Activated naive CD8-positive, alpha-beta T cell treated with anti-CD3 and anti-CD28 coated beads, Interleukin-2, amount 10 ng/mL, durations not matched to agents 7 days and 5 days (primary cell): ENCODE data around the gene SRPK2. TPM values are rescaled to one million over a fixed set of nuclear protein-coding genes. Genes with fewer than 3 reads are reported as not detected.
"Not testable (repeated sequence)": the region's sequence is repeated elsewhere in the genome, so short reads cannot be mapped to it uniquely, and the experiment has no call there.

Experiments
- ATAC-seq: fragments of 150-1000 bp; cut with Tn5 transposase; one replicate; pipeline ENCODE4 v1.10.0; 2021; ENCODE audit warnings: low read depth, moderate library complexity
- POLR2A ChIA-PET: fragments of 350-600 bp; sonication (Branson Sonifier 250); formaldehyde crosslinking; loops from one replicate; lab custom pipeline; 2021; ENCODE audit warnings: antibody characterized with exemption; lab: Charles Lee
- DNase-seq: peaks from one replicate; pipeline ENCODE4 v3.0.0; 2021
- H3K27ac Mint-ChIP-seq: one replicate; pipeline ENCODE4 v1.8.0; 2022; ENCODE audit warnings: mild to moderate bottlenecking, mixed read lengths
- H3K27me3 Mint-ChIP-seq: one replicate; pipeline ENCODE4 v1.8.0; 2022; ENCODE audit warnings: mild to moderate bottlenecking, moderate library complexity, mixed read lengths
- H3K36me3 Mint-ChIP-seq: one replicate; pipeline ENCODE4 v1.8.0; 2021; ENCODE audit warnings: mild to moderate bottlenecking, mixed read lengths
- H3K4me1 Mint-ChIP-seq: one replicate; pipeline ENCODE4 v1.8.0; 2021; ENCODE audit warnings: mixed read lengths
- H3K4me3 Mint-ChIP-seq: one replicate; pipeline ENCODE4 v1.8.0; 2022; ENCODE audit warnings: mild to moderate bottlenecking, moderate library complexity, mixed read lengths
- H3K9me3 Mint-ChIP-seq: one replicate; pipeline ENCODE4 v1.8.0; 2021; ENCODE audit warnings: mixed read lengths
- total RNA-seq, 2 experiments: library from RNA; stranded (reverse); gene quantifications; one replicate each; pipeline ENCODE4 v1.2.3, GENCODE V29; 2021

The SRPK2 gene
- total RNA-seq, 2 experiments from 2014 or later: 38.5 to 41.0 TPM

- Mint-ChIP-seq H3K4me1 (peaks cover 40% of the 10 kb centered on the region), H3K27ac (no peak overlapping the region), H3K36me3 (peaks cover 15% of the 10 kb centered on the region), H3K27me3 (no peaks in the 10 kb centered on the region), H3K4me3 (no peak overlapping the region), H3K9me3 (peaks cover 1% of the 10 kb centered on the region)
- ATAC-seq: no peak
- POLR2A ChIA-PET: no interaction called here
- no peak for DNase-seq
These were observed 181.7 kb downstream of the SRPK2 start for GRCh38 chr7:105206985-105207384.

GRCh38 chr7:105205592-105206237 is 183.0 kb downstream of the SRPK2 start:
- H3K4me3 Mint-ChIP-seq: peak overlapping the region; percentile 55
- POLR2A ChIA-PET: no interaction called here

GRCh38 chr7:105204953-105205352 is 183.8 kb downstream of the SRPK2 start:
- Mint-ChIP-seq H3K4me3 (peak overlapping the region; percentile 29), H3K27ac (no peak overlapping the region), H3K27me3 (no peaks in the 10 kb centered on the region), H3K4me1 (peaks cover 30% of the 10 kb centered on the region), H3K36me3 (peaks cover 24% of the 10 kb centered on the region), H3K9me3 (no peaks in the 10 kb centered on the region)
- POLR2A ChIA-PET: interaction anchor here (0.8 kb wide), 1 partner anchor 46 kb away, joined by 3 read pairs; no protein-coding TSS in a partner anchor
- ATAC-seq (no peak), DNase-seq (no peak)

More at GRCh38 chr7:105205592-105206237, 183.0 kb downstream of the SRPK2 start:
- DNase-seq: no peak
- peaks cover 21% of the 10 kb centered on the region for H3K36me3 Mint-ChIP-seq
- H3K27me3 Mint-ChIP-seq: no peaks in the 10 kb centered on the region
- no peaks in the 10 kb centered on the region for H3K9me3 Mint-ChIP-seq
- peaks cover 37% of the 10 kb centered on the region for H3K4me1 Mint-ChIP-seq
- peak; percentile 68 for ATAC-seq
- H3K27ac Mint-ChIP-seq: peak overlapping the region; percentile 37

- ATAC-seq: no peak
- Mint-ChIP-seq H3K4me1 (peaks cover 28% of the 10 kb centered on the region), H3K36me3 (peaks cover 24% of the 10 kb centered on the region), H3K9me3 (no peaks in the 10 kb centered on the region), H3K27ac (no peak overlapping the region), H3K27me3 (no peaks in the 10 kb centered on the region), H3K4me3 (no peak overlapping the region)
- POLR2A ChIA-PET: interaction anchor here (0.8 kb wide), 1 partner anchor 45 kb away, joined by 3 read pairs; no protein-coding TSS in a partner anchor
- DNase-seq: no peak
These were observed 184.2 kb downstream of the SRPK2 start for GRCh38 chr7:105204520-105204919.

- POLR2A ChIA-PET: no interaction called here
- DNase-seq (no peak), ATAC-seq (no peak)
- Mint-ChIP-seq H3K9me3 (no peaks in the 10 kb centered on the region), H3K4me1 (peaks cover 24% of the 10 kb centered on the region), H3K27ac (no peak overlapping the region), H3K36me3 (peaks cover 23% of the 10 kb centered on the region), H3K4me3 (no peak overlapping the region), H3K27me3 (no peaks in the 10 kb centered on the region)
These were observed 186.1 kb downstream of the SRPK2 start for GRCh38 chr7:105202616-105203015.

GRCh38 chr7:105199386-105199785 is 189.3 kb downstream of the SRPK2 start:
- DNase-seq: no peak
- H3K36me3 Mint-ChIP-seq: peaks cover 23% of the 10 kb centered on the region
- no peaks in the 10 kb centered on the region for H3K9me3 Mint-ChIP-seq
- POLR2A ChIA-PET: no interaction called here
- no peak overlapping the region for H3K27ac Mint-ChIP-seq
- ATAC-seq: no peak
- no peak overlapping the region for H3K4me3 Mint-ChIP-seq
- peaks cover 3% of the 10 kb centered on the region for H3K4me1 Mint-ChIP-seq
- H3K27me3 Mint-ChIP-seq: no peaks in the 10 kb centered on the region

GRCh38 chr7:105198223-105198622 is 190.5 kb downstream of the SRPK2 start:
- no peak for ATAC-seq

GRCh38 chr7:105196473-105196872 is 192.2 kb downstream of the SRPK2 start:
- no peak overlapping the region for H3K4me3 Mint-ChIP-seq
- no peaks in the 10 kb centered on the region for H3K9me3 Mint-ChIP-seq
- POLR2A ChIA-PET: no interaction called here
- H3K36me3 Mint-ChIP-seq: peaks cover 14% of the 10 kb centered on the region
- ATAC-seq: no peak
- peaks cover 3% of the 10 kb centered on the region for H3K4me1 Mint-ChIP-seq
- no peaks in the 10 kb centered on the region for H3K27me3 Mint-ChIP-seq
- no peak for DNase-seq
- H3K27ac Mint-ChIP-seq: no peak overlapping the region

More at GRCh38 chr7:105198223-105198622, 190.5 kb downstream of the SRPK2 start:
- H3K4me3 Mint-ChIP-seq: no peak overlapping the region
- H3K9me3 Mint-ChIP-seq: no peaks in the 10 kb centered on the region
- H3K36me3 Mint-ChIP-seq: peaks cover 18% of the 10 kb centered on the region
- no peaks in the 10 kb centered on the region for H3K27me3 Mint-ChIP-seq
- DNase-seq: no peak
- H3K27ac Mint-ChIP-seq: no peak overlapping the region
- H3K4me1 Mint-ChIP-seq: peaks cover 3% of the 10 kb centered on the region
- POLR2A ChIA-PET: no interaction called here

- no peak overlapping the region for H3K4me3 Mint-ChIP-seq
- ATAC-seq (no peak), DNase-seq (no peak)
- no peak overlapping the region for H3K27ac Mint-ChIP-seq
- peaks cover 3% of the 10 kb centered on the region for H3K4me1 Mint-ChIP-seq
- H3K9me3 Mint-ChIP-seq: no peaks in the 10 kb centered on the region
- H3K27me3 Mint-ChIP-seq: no peaks in the 10 kb centered on the region
- POLR2A ChIA-PET: no interaction called here
- H3K36me3 Mint-ChIP-seq: peaks cover 12% of the 10 kb centered on the region
These were observed 192.8 kb downstream of the SRPK2 start for GRCh38 chr7:105195891-105196290.

- H3K36me3 Mint-ChIP-seq: peaks cover 13% of the 10 kb centered on the region
- POLR2A ChIA-PET, ATAC-seq, H3K9me3 Mint-ChIP-seq, DNase-seq, H3K4me3 Mint-ChIP-seq, H3K27me3 Mint-ChIP-seq, H3K27ac Mint-ChIP-seq, H3K4me1 Mint-ChIP-seq: not testable (repeated sequence)
These were observed 193.8 kb downstream of the SRPK2 start for GRCh38 chr7:105194959-105195358.

GRCh38 chr7:105191331-105191730 is 197.4 kb downstream of the SRPK2 start:
- DNase-seq (no peak), ATAC-seq (no peak)
- no peak overlapping the region for H3K4me3 Mint-ChIP-seq
- no peaks in the 10 kb centered on the region for H3K27me3 Mint-ChIP-seq
- H3K36me3 Mint-ChIP-seq: peaks cover 21% of the 10 kb centered on the region
- no peaks in the 10 kb centered on the region for H3K9me3 Mint-ChIP-seq
- POLR2A ChIA-PET: no interaction called here
- H3K27ac Mint-ChIP-seq: no peak overlapping the region
- no peaks in the 10 kb centered on the region for H3K4me1 Mint-ChIP-seq

GRCh38 chr7:105189859-105190492 is 198.7 kb downstream of the SRPK2 start:
- Mint-ChIP-seq H3K27ac (peak overlapping the region; percentile 41), H3K36me3 (peaks cover 17% of the 10 kb centered on the region), H3K4me3 (no peak overlapping the region), H3K27me3 (no peaks in the 10 kb centered on the region), H3K9me3 (no peaks in the 10 kb centered on the region), H3K4me1 (no peaks in the 10 kb centered on the region)
- ATAC-seq (no peak), DNase-seq (no peak)
- POLR2A ChIA-PET: no interaction called here

- no peak overlapping the region for H3K27ac Mint-ChIP-seq
- no peak for ATAC-seq
- no peak for DNase-seq
- H3K36me3 Mint-ChIP-seq: peaks cover 17% of the 10 kb centered on the region
- POLR2A ChIA-PET: no interaction called here
- no peaks in the 10 kb centered on the region for H3K9me3 Mint-ChIP-seq
- no peak overlapping the region for H3K4me3 Mint-ChIP-seq
- H3K4me1 Mint-ChIP-seq: no peaks in the 10 kb centered on the region
- no peaks in the 10 kb centered on the region for H3K27me3 Mint-ChIP-seq
These were observed 200.5 kb downstream of the SRPK2 start for GRCh38 chr7:105188201-105188600.
